ENCODE measurements around the gene ADGRE2. TPM values are rescaled to one million over a fixed set of nuclear protein-coding genes. Genes with fewer than 3 reads are reported as not detected.

The ADGRE2 gene
- total and polyA plus RNA-seq, 2 donors (not counting 3 experiments of a cell fraction or from before 2014, with no cell fraction given): not detected

DNA sequence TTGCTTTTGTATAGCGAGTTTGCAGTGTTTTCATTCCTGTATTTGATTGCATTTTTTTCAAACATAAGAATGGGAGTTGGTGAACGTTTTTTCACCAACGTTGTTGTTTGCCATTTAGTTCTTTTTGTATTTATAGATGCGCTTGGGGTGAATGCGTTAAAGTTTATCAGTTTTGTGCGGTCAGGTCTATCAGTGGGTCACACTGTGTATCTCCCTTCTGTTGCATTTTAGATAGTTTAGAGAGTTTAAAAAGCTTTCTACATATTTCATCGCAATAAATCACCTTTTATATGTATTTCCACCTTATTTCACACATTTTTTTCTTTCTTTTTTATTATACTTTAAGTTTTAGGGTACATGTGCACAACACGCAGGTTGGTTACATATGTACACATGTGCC is 40.2 kb upstream of the ADGRE2 start:
- H3K9me1 ChIP-seq (replicated peaks; ENCODE audit: control insufficient read depth, extremely low read depth, insufficient read depth, low read length): no peaks in the 10 kb centered on the region
- H3K4me3 ChIP-seq (replicated peaks in 1 of 3; ENCODE audit: insufficient read depth in 1 of 3, low read depth in 1 of 3, low read length in 3 of 3): no peak overlapping the region
- H3K4me2 ChIP-seq (ENCODE audit: insufficient read depth, low read length): no peak overlapping the region
- ChIA-PET POLR2A (no interaction called here), CTCF (no interaction called here)
- no peak for FAIRE-seq
- no TSS peak for BruUV-seq (replicated peaks)
- no peaks in the 10 kb centered on the region for H3K4me1 ChIP-seq (ENCODE audit: control insufficient read depth, extremely low read depth, insufficient read depth, low read length)
- H3K27me3 ChIP-seq (ENCODE audit: control insufficient read depth in 2 of 2, insufficient read depth in 2 of 2, low read length in 2 of 2): no peaks in the 10 kb centered on the region
- DNase-seq (ENCODE audit: low read depth, low spot score): no peak
- dilution Hi-C loops (cut with MboI; ENCODE audit: extremely low pct_ligation_motif_present, low sequenced_read_pairs) (no loop called here), intact Hi-C loops (cut with micrococcal nuclease) (no loop called here)
- H4K20me1 ChIP-seq (replicated peaks; ENCODE audit: control insufficient read depth, extremely low read depth, insufficient read depth, low read length): no peaks in the 10 kb centered on the region
- H3K9ac ChIP-seq (replicated peaks; ENCODE audit: extremely low read depth, insufficient read depth, low read length): no peak overlapping the region
- TF ChIP-seq MYC (IDR thresholded peaks at IDR 0.05; ENCODE audit: low read depth, low read length) (no peak), GATA2 (IDR thresholded peaks at IDR 0.05; ENCODE audit: insufficient read depth, insufficient read length, low read depth, low read length) (no peak), EZH2 (IDR thresholded peaks at IDR 0.05; ENCODE audit: borderline replicate concordance, low read depth, low read length, severe bottlenecking) (no peak), POLR2AphosphoS5 (IDR thresholded peaks at IDR 0.05; ENCODE audit: insufficient read depth, low read depth, low read length) (no peak), JUN (IDR thresholded peaks at IDR 0.05; ENCODE audit: borderline replicate concordance, insufficient read depth, insufficient read length, low read depth) (no peak), FOS (IDR thresholded peaks at IDR 0.05; ENCODE audit: borderline replicate concordance, insufficient read depth, low read length) (no peak), POLR2A (IDR thresholded peaks at IDR 0.05; ENCODE audit: low read depth, low read length) (no peak)
- TF ChIP-seq, protein P1, sequence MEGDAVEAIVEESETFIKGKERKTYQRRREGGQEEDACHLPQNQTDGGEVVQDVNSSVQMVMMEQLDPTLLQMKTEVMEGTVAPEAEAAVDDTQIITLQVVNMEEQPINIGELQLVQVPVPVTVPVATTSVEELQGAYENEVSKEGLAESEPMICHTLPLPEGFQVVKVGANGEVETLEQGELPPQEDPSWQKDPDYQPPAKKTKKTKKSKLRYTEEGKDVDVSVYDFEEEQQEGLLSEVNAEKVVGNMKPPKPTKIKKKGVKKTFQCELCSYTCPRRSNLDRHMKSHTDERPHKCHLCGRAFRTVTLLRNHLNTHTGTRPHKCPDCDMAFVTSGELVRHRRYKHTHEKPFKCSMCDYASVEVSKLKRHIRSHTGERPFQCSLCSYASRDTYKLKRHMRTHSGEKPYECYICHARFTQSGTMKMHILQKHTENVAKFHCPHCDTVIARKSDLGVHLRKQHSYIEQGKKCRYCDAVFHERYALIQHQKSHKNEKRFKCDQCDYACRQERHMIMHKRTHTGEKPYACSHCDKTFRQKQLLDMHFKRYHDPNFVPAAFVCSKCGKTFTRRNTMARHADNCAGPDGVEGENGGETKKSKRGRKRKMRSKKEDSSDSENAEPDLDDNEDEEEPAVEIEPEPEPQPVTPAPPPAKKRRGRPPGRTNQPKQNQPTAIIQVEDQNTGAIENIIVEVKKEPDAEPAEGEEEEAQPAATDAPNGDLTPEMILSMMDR (IDR thresholded peaks at IDR 0.05; ENCODE audit: extremely low read depth in 1 of 2, insufficient read depth in 1 of 2, low read depth in 1 of 2, low read length in 2 of 2): no peak
- TF ChIP-seq, protein P2, sequence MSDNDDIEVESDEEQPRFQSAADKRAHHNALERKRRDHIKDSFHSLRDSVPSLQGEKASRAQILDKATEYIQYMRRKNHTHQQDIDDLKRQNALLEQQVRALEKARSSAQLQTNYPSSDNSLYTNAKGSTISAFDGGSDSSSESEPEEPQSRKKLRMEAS (IDR thresholded peaks at IDR 0.05; ENCODE audit: insufficient read depth, insufficient read length): no peak
- no peaks in the 10 kb centered on the region for H3K36me3 ChIP-seq (ENCODE audit: control insufficient read depth in 2 of 2, extremely low read depth in 1 of 2, insufficient read depth in 2 of 2, low read length in 2 of 2)
- H3K79me2 ChIP-seq (ENCODE audit: control insufficient read depth, insufficient read depth, low read length): no peaks in the 10 kb centered on the region
- no peak overlapping the region for H3K27ac ChIP-seq (ENCODE audit: insufficient read depth, low read depth, low read length)
- H3K9me3 ChIP-seq (replicated peaks; ENCODE audit: control insufficient read depth, insufficient read depth, low read length): no peaks in the 10 kb centered on the region
- H2AFZ ChIP-seq (ENCODE audit: low read depth, low read length): no peak overlapping the region

All from endothelial cell of umbilical vein (primary cell).